GM21619 (cell line): ENCODE measurements around the gene VEZT.
"Not testable (repeated sequence)": the region's sequence is repeated elsewhere in the genome, so short reads cannot be mapped to it uniquely, and the experiment has no call there.

Experiments
- ATAC-seq: cut with Tn5 transposase; IDR thresholded peaks from one replicate; pipeline ENCODE4 v1.9.1; 2021; ENCODE audit not compliant: unreplicated experiment

The VEZT gene

GRCh38 chr12:95318071-95318545 is 100.5 kb downstream of the VEZT start:
- no peak for ATAC-seq

- no peak for ATAC-seq
Measured at GRCh38 chr12:95319694-95320331, 102.2 kb downstream of the VEZT start.

- no peak for ATAC-seq
Measured at GRCh38 chr12:95321516-95322246, 104.1 kb downstream of the VEZT start.

- ATAC-seq, result no peak
Measured at GRCh38 chr12:95322326-95322725, 104.7 kb downstream of the VEZT start.

- ATAC-seq, result no peak
Measured at GRCh38 chr12:95323212-95323611, 105.6 kb downstream of the VEZT start.

GRCh38 chr12:95324246-95324645 is 106.6 kb downstream of the VEZT start:
- not testable (repeated sequence) for ATAC-seq

GRCh38 chr12:95325501-95325900 is 107.9 kb downstream of the VEZT start:
- ATAC-seq, result no peak

- ATAC-seq, result no peak
Measured at GRCh38 chr12:95326445-95326844, 108.8 kb downstream of the VEZT start.

GRCh38 chr12:95326855-95327254 is 109.2 kb downstream of the VEZT start:
- no peak for ATAC-seq

GRCh38 chr12:95328708-95329107 is 111.1 kb downstream of the VEZT start:
- no peak for ATAC-seq

GRCh38 chr12:95335948-95336347 is 118.3 kb downstream of the VEZT start:
- ATAC-seq, result no peak

- no peak for ATAC-seq
Measured at GRCh38 chr12:95336387-95337067, 118.9 kb downstream of the VEZT start.

GRCh38 chr12:95337146-95337545 is 119.5 kb downstream of the VEZT start:
- ATAC-seq, result no peak

GRCh38 chr12:95339086-95339788 is 121.6 kb downstream of the VEZT start:
- ATAC-seq, result no peak

GRCh38 chr12:95342008-95342407 is 124.4 kb downstream of the VEZT start:
- no peak for ATAC-seq

GRCh38 chr12:95343461-95344230 is 126.0 kb downstream of the VEZT start:
- no peak for ATAC-seq

- no peak for ATAC-seq
Measured at GRCh38 chr12:95349291-95349690, 131.7 kb downstream of the VEZT start.

GRCh38 chr12:95351748-95352147 is 134.1 kb downstream of the VEZT start:
- no peak for ATAC-seq
